Fibroblast of villous mesenchyme (primary cell): ENCODE measurements around the gene KIF18B. TPM values are rescaled to one million over a fixed set of nuclear protein-coding genes. Genes with fewer than 3 reads are reported as not detected.

ENCODE experiments used
- DNase-seq: peaks from one replicate; pipeline ENCODE4 v3.0.0-alpha.2; 2010; ENCODE audit warnings: low read depth
- H3K4me3 ChIP-seq: 2 replicates; pipeline ENCODE4 v1.5.1; 2011; ENCODE audit warnings: low read depth, mild to moderate bottlenecking, low read length
- total RNA-seq: library from RNA; depleted of rRNA; stranded (reverse); fragments of >200 nt; gene quantifications from 2 replicates; pipeline ENCODE4 v1.2.3, GENCODE V29; 2012
- TF ChIP-seq, protein P1 (sequence below): IDR thresholded peaks from 2 replicates; pipeline ENCODE4 v1.5.1; 2012; ENCODE audit warnings: low read depth, mild to moderate bottlenecking, low read length; ENCODE audit not compliant: insufficient read depth

Gene KIF18B
- total RNA-seq, 1 donor = 5.2 TPM

DNA sequence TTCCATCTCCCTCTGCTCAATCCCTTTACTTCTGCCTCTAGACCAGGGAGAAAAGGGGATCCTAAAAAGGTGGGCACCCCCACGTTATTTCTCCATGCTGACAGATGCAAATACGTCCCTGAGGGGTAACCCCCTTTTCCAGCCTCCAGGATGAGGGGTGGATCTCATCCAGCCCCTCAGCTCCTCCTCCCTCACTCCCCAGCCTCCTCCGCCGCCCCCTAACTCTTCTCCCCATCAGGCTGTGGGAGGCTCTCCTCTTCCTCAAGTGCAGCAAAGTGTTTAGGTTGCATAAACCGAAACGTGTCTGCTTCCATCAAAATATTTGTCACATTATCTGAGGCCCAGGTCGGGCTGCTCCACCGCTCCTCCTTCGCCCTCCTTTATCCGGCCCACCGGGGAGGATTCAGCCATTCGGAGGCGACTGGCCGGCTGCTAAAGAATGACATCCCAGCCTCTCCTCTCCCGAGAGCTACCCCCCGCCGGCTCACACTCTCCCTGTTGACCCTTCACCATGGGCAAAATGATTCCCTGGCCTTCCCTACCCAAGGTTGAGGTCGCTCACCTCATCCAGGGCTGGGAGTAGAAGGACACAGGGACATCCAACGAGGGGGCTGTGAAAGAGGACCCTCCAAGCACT lies 21.7 kb upstream of the KIF18B start:
- TF ChIP-seq, protein P1, sequence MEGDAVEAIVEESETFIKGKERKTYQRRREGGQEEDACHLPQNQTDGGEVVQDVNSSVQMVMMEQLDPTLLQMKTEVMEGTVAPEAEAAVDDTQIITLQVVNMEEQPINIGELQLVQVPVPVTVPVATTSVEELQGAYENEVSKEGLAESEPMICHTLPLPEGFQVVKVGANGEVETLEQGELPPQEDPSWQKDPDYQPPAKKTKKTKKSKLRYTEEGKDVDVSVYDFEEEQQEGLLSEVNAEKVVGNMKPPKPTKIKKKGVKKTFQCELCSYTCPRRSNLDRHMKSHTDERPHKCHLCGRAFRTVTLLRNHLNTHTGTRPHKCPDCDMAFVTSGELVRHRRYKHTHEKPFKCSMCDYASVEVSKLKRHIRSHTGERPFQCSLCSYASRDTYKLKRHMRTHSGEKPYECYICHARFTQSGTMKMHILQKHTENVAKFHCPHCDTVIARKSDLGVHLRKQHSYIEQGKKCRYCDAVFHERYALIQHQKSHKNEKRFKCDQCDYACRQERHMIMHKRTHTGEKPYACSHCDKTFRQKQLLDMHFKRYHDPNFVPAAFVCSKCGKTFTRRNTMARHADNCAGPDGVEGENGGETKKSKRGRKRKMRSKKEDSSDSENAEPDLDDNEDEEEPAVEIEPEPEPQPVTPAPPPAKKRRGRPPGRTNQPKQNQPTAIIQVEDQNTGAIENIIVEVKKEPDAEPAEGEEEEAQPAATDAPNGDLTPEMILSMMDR = no peak
- H3K4me3 ChIP-seq = no peak overlapping the region
- DNase-seq = no peak

- TF ChIP-seq, protein P1 = no peak
- DNase-seq = peak; percentile 91
- H3K4me3 ChIP-seq = peak within 1 kb of the TSS; percentile 62
These were observed 20.9 kb upstream of the KIF18B start, which contains the start of gene C1QL1 for GRCh38 chr17:44968225-44969143. TSS of gene C1QL1 (minus strand) at chr17:44968303. CDS start at chr17:44968048, 255 bp downstream.

- DNase-seq = no peak
- H3K4me3 ChIP-seq = peak overlapping the region; percentile 21
These were observed 20.3 kb upstream of the KIF18B start for GRCh38 chr17:44967907-44968224.

DNA sequence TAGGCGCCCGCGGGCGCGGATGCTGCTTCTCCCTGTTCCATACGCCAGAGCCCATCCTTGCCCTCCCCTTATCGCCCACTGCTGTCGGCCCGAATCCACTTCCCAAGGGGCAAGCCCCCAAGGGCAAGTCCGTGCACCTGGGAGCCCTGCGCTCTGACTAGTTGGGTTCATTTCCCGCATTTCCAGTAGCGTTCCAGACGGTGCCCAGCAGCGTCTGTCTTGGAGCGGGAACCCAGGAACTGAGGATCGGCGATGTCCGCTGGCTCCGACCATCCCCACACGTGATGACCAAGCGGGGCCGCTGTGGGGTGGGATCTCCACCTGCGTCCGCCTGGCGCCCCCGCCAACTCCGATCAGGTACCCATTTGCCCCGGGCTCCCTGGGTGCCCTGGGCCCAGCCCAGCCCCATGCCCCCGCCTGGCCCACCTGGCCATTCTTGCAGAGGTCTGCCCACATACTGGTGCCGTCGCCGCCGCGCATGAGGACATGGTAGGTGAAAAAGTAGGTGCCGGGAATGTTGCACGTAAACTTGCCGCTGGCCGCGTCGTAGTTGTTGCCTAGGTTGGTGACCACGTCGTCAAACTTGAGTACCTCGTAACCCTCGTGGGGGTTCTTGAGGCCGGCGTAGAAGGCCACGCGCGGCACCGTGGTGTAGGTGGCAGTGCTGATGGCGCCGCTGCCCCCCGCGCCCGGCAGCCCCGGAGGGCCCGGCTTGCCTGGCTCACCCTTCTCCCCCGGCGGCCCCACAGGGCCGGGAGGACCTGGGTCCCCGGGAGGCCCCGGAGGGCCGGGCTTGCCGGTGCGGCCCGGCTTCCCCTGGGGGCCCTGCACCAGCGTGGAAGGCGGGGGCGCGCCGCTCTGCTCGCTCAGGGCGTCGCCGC lies 19.7 kb upstream of the KIF18B start:
- TF ChIP-seq, protein P1 = no peak
- DNase-seq = no peak
- H3K4me3 ChIP-seq = no peak overlapping the region

More at GRCh38 chr17:44967907-44968224, 20.3 kb upstream of the KIF18B start:
- TF ChIP-seq, protein P1 = no peak

GRCh38 chr17:44966348-44967025 lies 18.9 kb upstream of the KIF18B start:
- TF ChIP-seq, protein P1 = no peak
- no peak for DNase-seq
- H3K4me3 ChIP-seq = no peak overlapping the region
